ENCODE data around the gene UPF3A. TPM values are rescaled to one million over a fixed set of nuclear protein-coding genes. Genes with fewer than 3 reads are reported as not detected.

Gene UPF3A
- total RNA-seq, 1 donor from 2014 or later, result 21.8 TPM

DNA sequence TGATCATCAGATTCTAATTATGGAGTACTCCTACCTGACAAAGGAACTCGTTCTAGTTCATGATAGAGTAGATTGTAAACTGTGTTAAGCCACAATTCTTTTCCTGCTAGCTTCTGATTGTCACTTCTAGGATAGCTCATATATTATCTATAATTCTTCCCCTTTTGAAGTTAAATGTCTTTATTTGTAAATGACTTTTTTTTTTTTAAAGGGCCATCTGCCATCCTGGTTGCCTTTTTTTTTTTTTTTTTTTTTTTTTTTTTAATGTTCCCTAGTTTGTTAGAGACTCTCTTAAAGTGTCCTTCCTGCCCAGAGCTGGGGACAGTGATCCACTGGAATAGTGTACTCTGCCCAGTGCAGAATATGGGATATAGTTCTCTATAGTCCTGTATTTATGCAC lies 37.2 kb downstream of the UPF3A start:
- DNase-seq, result no peak
- Histone ChIP-seq H3K36me3 (peaks cover 29% of the 10 kb centered on the region), H3K9me3 (replicated peaks) (no peaks in the 10 kb centered on the region), H3K4me3 (no peak overlapping the region), H3K27ac (replicated peaks) (peak overlapping the region; percentile 60), H3K4me1 (peaks cover 66% of the 10 kb centered on the region), H3K27me3 (ENCODE audit: low read depth) (no peaks in the 10 kb centered on the region)
- TF ChIP-seq, protein P1, sequence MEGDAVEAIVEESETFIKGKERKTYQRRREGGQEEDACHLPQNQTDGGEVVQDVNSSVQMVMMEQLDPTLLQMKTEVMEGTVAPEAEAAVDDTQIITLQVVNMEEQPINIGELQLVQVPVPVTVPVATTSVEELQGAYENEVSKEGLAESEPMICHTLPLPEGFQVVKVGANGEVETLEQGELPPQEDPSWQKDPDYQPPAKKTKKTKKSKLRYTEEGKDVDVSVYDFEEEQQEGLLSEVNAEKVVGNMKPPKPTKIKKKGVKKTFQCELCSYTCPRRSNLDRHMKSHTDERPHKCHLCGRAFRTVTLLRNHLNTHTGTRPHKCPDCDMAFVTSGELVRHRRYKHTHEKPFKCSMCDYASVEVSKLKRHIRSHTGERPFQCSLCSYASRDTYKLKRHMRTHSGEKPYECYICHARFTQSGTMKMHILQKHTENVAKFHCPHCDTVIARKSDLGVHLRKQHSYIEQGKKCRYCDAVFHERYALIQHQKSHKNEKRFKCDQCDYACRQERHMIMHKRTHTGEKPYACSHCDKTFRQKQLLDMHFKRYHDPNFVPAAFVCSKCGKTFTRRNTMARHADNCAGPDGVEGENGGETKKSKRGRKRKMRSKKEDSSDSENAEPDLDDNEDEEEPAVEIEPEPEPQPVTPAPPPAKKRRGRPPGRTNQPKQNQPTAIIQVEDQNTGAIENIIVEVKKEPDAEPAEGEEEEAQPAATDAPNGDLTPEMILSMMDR (IDR thresholded peaks at IDR 0.05; ENCODE audit: borderline replicate concordance), result no peak
- intact Hi-C loops (cut with micrococcal nuclease), result no loop called here

DNA sequence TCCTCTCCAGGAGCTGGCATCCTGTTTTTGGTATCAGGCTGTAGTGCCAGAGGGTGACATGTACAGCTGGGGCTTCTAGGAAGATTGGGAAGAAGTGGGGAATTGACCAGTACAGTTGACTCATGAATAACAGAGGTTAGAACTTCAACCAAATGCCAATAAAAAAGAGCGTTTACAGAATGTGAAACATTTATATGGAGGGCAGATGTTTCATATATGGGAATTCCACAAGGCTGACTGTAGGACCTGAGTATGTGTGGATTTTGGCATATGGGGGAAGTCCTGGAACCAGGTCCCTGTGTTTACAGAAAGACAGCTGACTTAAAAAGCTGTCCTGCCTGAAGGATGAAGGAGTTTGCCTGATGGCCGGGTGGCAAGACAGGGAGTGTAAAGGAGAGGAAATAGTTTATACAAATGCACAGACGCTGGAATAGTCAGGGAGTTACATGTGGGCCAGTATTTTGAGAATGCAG lies 38.1 kb downstream of the UPF3A start:
- H3K27ac ChIP-seq (replicated peaks), result peak overlapping the region; percentile 60
- intact Hi-C loops (cut with micrococcal nuclease), result no loop called here
- no peaks in the 10 kb centered on the region for H3K27me3 ChIP-seq (ENCODE audit: low read depth)
- peaks cover 60% of the 10 kb centered on the region for H3K4me1 ChIP-seq
- H3K9me3 ChIP-seq (replicated peaks), result no peaks in the 10 kb centered on the region
- TF ChIP-seq, protein P1 (IDR thresholded peaks at IDR 0.05; ENCODE audit: borderline replicate concordance), result no peak
- no peak overlapping the region for H3K4me3 ChIP-seq
- no peak for DNase-seq
- H3K36me3 ChIP-seq, result peaks cover 38% of the 10 kb centered on the region

DNA sequence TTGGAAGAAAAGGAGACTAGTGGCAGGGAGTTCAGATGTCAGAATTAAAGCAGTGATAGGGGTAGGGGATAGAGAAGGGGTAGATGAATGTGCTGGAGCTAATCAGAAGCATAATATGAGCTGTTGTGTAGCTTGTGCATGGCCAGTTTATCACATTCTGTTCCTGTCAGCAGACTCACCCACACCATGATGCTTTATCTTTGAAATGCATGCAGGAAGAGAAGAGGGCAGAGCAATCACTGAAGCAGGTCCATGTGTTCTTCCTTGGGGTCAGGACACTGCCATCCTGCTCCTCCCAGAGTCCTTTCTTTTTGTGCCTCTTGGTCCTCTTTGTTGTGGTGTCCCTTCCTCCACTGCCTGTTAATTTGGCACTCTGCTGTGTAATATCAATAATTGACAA lies 38.7 kb downstream of the UPF3A start:
- TF ChIP-seq, protein P1 (IDR thresholded peaks at IDR 0.05; ENCODE audit: borderline replicate concordance), result no peak
- peak overlapping the region; percentile 60 for H3K27ac ChIP-seq (replicated peaks)
- intact Hi-C loops (cut with micrococcal nuclease), result no loop called here
- no peaks in the 10 kb centered on the region for H3K9me3 ChIP-seq (replicated peaks)
- H3K4me3 ChIP-seq, result no peak overlapping the region
- H3K27me3 ChIP-seq (ENCODE audit: low read depth), result no peaks in the 10 kb centered on the region
- peaks cover 54% of the 10 kb centered on the region for H3K4me1 ChIP-seq
- H3K36me3 ChIP-seq, result peaks cover 43% of the 10 kb centered on the region
- no peak for DNase-seq

DNA sequence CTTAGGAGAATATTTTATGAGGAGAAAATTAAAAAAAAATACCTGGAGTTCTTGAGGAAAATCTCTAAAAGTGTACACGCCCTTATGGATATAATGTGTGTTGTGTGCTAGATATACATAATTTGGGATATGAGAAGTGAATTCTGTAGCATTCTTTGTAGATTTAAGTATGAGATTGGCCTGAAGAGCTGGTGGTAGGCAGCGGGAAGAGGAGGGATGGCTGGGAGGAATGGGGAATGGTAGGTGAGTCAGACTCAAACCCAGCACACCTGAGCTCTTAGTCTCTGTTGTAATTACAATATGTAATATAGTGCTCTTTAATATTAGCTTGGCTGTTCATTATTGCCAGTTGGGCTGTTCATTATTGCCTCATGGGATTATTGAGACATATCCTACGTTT lies 39.9 kb downstream of the UPF3A start:
- H3K27ac ChIP-seq (replicated peaks), result no peak overlapping the region
- no peaks in the 10 kb centered on the region for H3K9me3 ChIP-seq (replicated peaks)
- H3K27me3 ChIP-seq (ENCODE audit: low read depth), result no peaks in the 10 kb centered on the region
- intact Hi-C loops (cut with micrococcal nuclease), result no loop called here
- no peak overlapping the region for H3K4me3 ChIP-seq
- peaks cover 52% of the 10 kb centered on the region for H3K36me3 ChIP-seq
- peaks cover 51% of the 10 kb centered on the region for H3K4me1 ChIP-seq
- TF ChIP-seq, protein P1 (IDR thresholded peaks at IDR 0.05; ENCODE audit: borderline replicate concordance), result no peak
- no peak for DNase-seq

DNA sequence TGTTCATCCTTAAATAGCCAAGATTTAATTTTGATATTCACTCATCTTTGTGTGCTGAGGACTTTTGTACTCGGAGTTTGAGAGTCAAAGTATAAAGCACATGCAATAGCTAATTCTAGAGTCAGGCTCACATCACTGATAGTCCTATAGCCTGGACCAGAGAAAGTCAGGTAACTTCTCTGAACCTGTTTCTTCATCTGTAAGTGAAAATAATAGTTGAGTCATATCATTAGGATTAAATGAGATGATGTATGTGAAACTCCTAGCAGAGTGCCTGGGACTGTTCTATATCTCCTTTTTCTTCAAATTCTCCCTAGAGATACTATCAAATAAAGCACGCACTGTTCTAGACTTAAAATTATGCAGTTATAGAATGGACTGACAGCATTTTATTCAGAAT lies 41.9 kb downstream of the UPF3A start:
- H3K4me3 ChIP-seq, result no peak overlapping the region
- intact Hi-C loops (cut with micrococcal nuclease), result no loop called here
- no peak overlapping the region for H3K27ac ChIP-seq (replicated peaks)
- peaks cover 37% of the 10 kb centered on the region for H3K4me1 ChIP-seq
- TF ChIP-seq, protein P1 (IDR thresholded peaks at IDR 0.05; ENCODE audit: borderline replicate concordance), result no peak
- no peaks in the 10 kb centered on the region for H3K27me3 ChIP-seq (ENCODE audit: low read depth)
- DNase-seq, result no peak
- no peaks in the 10 kb centered on the region for H3K9me3 ChIP-seq (replicated peaks)
- H3K36me3 ChIP-seq, result peaks cover 56% of the 10 kb centered on the region
